ENCODE measurements around the gene SCT. TPM values are rescaled to one million over a fixed set of nuclear protein-coding genes. Genes with fewer than 3 reads are reported as not detected.
A peak's percentile ranks its signal among the peaks of the same experiment; 100 is the strongest.

Gene SCT
- total and polyA plus RNA-seq, 8 donors = 0.58 to 0.69 TPM; not detected in 6

DNA sequence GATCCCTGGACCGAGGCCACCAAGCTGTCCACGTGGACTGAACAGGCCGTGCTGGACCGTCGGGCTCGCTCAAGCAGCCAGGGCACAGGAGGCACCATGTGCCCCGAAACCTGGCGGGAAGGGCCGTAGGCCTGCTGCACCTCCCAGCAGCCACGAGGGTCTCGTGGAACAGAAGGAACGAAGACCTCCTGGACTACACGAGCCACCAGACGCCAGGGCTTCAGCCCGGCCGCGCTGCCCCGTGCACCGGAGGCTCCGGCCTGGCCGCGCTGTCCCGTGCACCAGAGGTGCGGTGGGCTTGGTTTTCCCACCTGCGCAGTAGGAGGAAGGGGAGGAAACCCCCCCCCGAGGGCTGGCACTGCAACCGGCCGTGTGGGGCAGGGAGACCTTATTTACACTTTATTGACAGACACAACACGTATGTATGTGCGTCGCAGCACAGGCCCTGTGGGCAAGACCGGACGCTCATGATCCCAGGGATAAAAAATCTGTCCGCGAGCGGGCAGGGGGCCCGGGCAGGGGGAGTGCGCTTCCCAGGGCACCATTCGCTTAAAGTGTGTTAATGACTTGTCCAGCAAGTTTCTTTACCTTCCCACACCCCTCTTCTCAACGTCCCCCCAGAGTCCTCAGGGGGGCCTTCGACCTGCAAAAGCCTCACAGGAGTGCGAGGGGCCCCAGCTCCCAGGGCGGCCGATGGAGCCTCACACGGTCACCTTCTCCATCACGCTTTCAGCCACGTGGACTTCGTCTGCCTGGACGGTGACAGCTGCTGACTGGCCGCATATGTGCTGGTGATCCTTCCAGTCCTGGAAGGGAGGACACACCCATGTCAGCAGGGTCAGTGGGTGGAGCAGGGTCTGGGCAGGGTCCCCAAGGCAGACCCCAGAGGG is 17.1 kb upstream of the SCT start:
- WGBS, 2 donors = 88 to 92% methylated on average over 50 of the region's 50 CpGs
- FAIRE-seq = no peak
- peak in 1 of 6 donors; percentile 74 for DNase-seq

DNA sequence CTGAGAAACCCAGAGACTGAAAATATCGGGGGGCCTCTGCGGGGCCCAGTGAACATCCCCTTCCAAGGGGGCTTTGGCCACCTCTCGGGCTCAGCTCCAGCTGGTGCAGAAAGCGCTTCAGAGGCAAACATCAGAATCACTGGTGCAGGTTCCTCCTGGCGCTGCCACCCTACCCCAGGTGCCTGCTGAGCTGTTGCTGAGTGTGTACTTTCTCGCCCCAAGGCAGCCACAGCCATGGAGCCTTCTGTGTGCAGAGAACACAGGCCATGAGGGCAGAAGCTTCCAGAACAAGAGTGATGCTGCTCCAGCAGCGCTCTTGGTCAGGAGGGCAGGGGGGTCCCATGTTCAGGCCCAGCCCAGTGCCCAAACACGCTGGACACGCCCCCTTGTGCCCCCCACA is 16.4 kb upstream of the SCT start:
- intact Hi-C loops (cut with DNase I) = no loop called here
- 93 to 94% methylated on average over 9 of the region's 9 CpGs for WGBS, 2 donors
- no peak for FAIRE-seq

More for the DNA sequence above, 17.1 kb upstream of the SCT start:
- peaks cover 0 to 9% (median 0%) of the 10 kb centered on the region in 3 donors for H3K36me3 ChIP-seq
- H3K27ac ChIP-seq = no peak overlapping the region
- ATAC-seq = no peak
- no peak overlapping the region for H3K4me3 ChIP-seq
- no peaks in the 10 kb centered on the region for H3K4me1 ChIP-seq
- H3K27me3 ChIP-seq = no peaks in the 10 kb centered on the region
- intact Hi-C loops (cut with DNase I) = no loop called here
- H3K9me3 ChIP-seq = no peaks in the 10 kb centered on the region
- TF ChIP-seq CTCF (IDR thresholded peaks at IDR 0.05) = no peak

GRCh38 chr11:641806-642370 is 14.9 kb upstream of the SCT start:
- H3K27me3 ChIP-seq = no peaks in the 10 kb centered on the region
- 94% methylated on average over 19 of the region's 19 CpGs for WGBS, 2 donors

More for the DNA sequence above, 16.4 kb upstream of the SCT start:
- peaks cover 0 to 9% (median 0%) of the 10 kb centered on the region in 3 donors for H3K36me3 ChIP-seq
- ATAC-seq = peak in 1 of 4 donors; percentile 1
- no peak overlapping the region for H3K27ac ChIP-seq
- no peaks in the 10 kb centered on the region for H3K9me3 ChIP-seq
- no peaks in the 10 kb centered on the region for H3K27me3 ChIP-seq
- H3K4me3 ChIP-seq = no peak overlapping the region
- no peaks in the 10 kb centered on the region for H3K4me1 ChIP-seq
- DNase-seq = no peak
- no peak for TF ChIP-seq CTCF (IDR thresholded peaks at IDR 0.05)

DNA sequence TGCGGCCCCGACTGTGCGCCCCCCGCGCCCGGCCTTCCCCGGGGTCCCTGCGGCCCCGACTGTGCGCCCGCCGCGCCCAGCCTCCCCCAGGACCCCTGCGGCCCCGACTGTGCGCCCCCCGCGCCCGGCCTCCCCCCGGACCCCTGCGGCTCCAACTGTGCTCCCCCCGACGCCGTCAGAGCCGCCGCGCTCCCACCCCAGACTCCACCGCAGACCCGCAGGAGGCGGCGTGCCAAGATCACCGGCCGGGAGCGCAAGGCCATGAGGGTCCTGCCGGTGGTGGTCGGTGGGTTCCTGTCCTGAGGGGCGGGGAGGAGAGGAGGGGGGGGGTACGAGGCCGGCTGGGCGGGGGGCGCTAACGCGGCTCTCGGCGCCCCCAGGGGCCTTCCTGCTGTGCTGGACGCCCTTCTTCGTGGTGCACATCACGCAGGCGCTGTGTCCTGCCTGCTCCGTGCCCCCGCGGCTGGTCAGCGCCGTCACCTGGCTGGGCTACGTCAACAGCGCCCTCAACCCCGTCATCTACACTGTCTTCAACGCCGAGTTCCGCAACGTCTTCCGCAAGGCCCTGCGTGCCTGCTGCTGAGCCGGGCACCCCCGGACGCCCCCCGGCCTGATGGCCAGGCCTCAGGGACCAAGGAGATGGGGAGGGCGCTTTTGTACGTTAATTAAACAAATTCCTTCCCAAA is 13.2 kb upstream of the SCT start:
- intact Hi-C loops (cut with DNase I) = no loop called here
- Histone ChIP-seq H3K9me3 (no peaks in the 10 kb centered on the region), H3K4me3 (no peak overlapping the region), H3K4me1 (no peaks in the 10 kb centered on the region), H3K27me3 (no peaks in the 10 kb centered on the region), H3K36me3 (peaks cover 0 to 9% (median 0%) of the 10 kb centered on the region in 3 donors), H3K27ac (no peak overlapping the region)
- DNase-seq (peak in 2 of 6 donors; percentile 46 to 71), ATAC-seq (no peak), FAIRE-seq (no peak)
- TF ChIP-seq CTCF (IDR thresholded peaks at IDR 0.05) = no peak
- 70 to 71% methylated on average over 39 to 69 of the region's 69 CpGs for WGBS, 2 donors

More at GRCh38 chr11:641806-642370, 14.9 kb upstream of the SCT start:
- H3K4me3 ChIP-seq = no peak overlapping the region
- no peak for TF ChIP-seq CTCF (IDR thresholded peaks at IDR 0.05)
- intact Hi-C loops (cut with DNase I) = no loop called here
- peaks cover 0 to 9% (median 0%) of the 10 kb centered on the region in 3 donors for H3K36me3 ChIP-seq
- no peaks in the 10 kb centered on the region for H3K9me3 ChIP-seq
- peak in 1 of 6 donors; percentile 65 for DNase-seq
- no peak overlapping the region for H3K27ac ChIP-seq
- H3K4me1 ChIP-seq = no peaks in the 10 kb centered on the region
- FAIRE-seq = no peak
- no peak for ATAC-seq

Measured in pancreas (tissue), 10 donors.